Endothelial cell of umbilical vein (primary cell): ENCODE data around the gene VSNL1. TPM values are rescaled to one million over a fixed set of nuclear protein-coding genes. Genes with fewer than 3 reads are reported as not detected.

Experiments used
- BruUV-seq: library from RNA; stranded (reverse); fragments of 400-500 nt; replicated peaks from 2 replicates; lab custom pipeline; 2021; lab: Mats Ljungman, UMichigan
- CTCF ChIA-PET: fragments of 300-600, 350-600 bp; sonication (Branson Sonifier 250); formaldehyde crosslinking; loops from one replicate; lab custom pipeline; 2021; ENCODE audit warnings: antibody characterized with exemption, inconsistent platforms; lab: Charles Lee
- POLR2A ChIA-PET: fragments of 300-600, 350-600 bp; sonication (Branson Sonifier 250); formaldehyde crosslinking; loops from one replicate; lab custom pipeline; 2021; ENCODE audit warnings: antibody characterized with exemption, inconsistent platforms; lab: Charles Lee
- DNase-seq: peaks from one replicate; pipeline ENCODE4 v3.0.0-alpha.2; 2011; ENCODE audit warnings: low read depth, low spot score
- FAIRE-seq: peaks from 2 replicates; lab custom pipeline; 2011; peaks lifted over from hg19 to GRCh38; lab: Jason Lieb, UNC
- H2AFZ ChIP-seq: 2 replicates; pipeline ENCODE4 v1.6.0; 2012; ENCODE audit warnings: low read depth, low read length, control low read depth, inconsistent platforms
- H3K27ac ChIP-seq: 2 replicates; pipeline ENCODE4 v1.5.1; 2011; ENCODE audit warnings: low read depth, mild to moderate bottlenecking, control low read depth, low read length, moderate library complexity; ENCODE audit not compliant: insufficient read depth
- H3K27me3 ChIP-seq, 2 experiments: 2 replicates each; pipeline versions ENCODE4 v1.6.0 to v1.6.1; 2011; ENCODE audit warnings: low read length in 2 of 2, mixed read lengths in 1 of 2; ENCODE audit not compliant: control insufficient read depth in 2 of 2, insufficient read depth in 2 of 2
- H3K36me3 ChIP-seq, 2 experiments: 2 replicates in 1 of 2; 3 replicates in 1 of 2; pipeline ENCODE4 v1.5.1; 2011; ENCODE audit warnings: low read length in 2 of 2, mild to moderate bottlenecking in 1 of 2, moderate library complexity in 1 of 2; ENCODE audit not compliant: control insufficient read depth in 2 of 2, insufficient read depth in 2 of 2; ENCODE audit errors: extremely low read depth in 1 of 2
- H3K4me1 ChIP-seq: 3 replicates; pipeline ENCODE4 v1.5.1; 2011; ENCODE audit warnings: mild to moderate bottlenecking, low read length; ENCODE audit not compliant: control insufficient read depth, insufficient read depth; ENCODE audit errors: extremely low read depth
- H3K4me2 ChIP-seq: 2 replicates; pipeline ENCODE4 v1.6.1; 2011; ENCODE audit warnings: low read length, control low read depth, mixed read lengths; ENCODE audit not compliant: insufficient read depth
- H3K4me3 ChIP-seq, 3 experiments: fragments of 200-600 bp in 1 of 3; sonication (generic), shearing (Covaris generic) in 1 of 3; replicated peaks in 1 of 3; 2 replicates each; pipeline ENCODE4 v1.5.1; 2011 to 2016; ENCODE audit warnings: control low read depth in 3 of 3, low read length in 3 of 3, mild to moderate bottlenecking in 2 of 3, inconsistent platforms in 1 of 3, low read depth in 1 of 3, moderate library complexity in 1 of 3; ENCODE audit not compliant: insufficient read depth in 1 of 3
- H3K79me2 ChIP-seq: 2 replicates; pipeline ENCODE4 v1.6.0; 2012; ENCODE audit warnings: low read length, inconsistent platforms; ENCODE audit not compliant: control insufficient read depth, insufficient read depth
- H3K9ac ChIP-seq: replicated peaks from 2 replicates; pipeline ENCODE3; 2011; ENCODE audit warnings: low read length, control low read depth; ENCODE audit not compliant: insufficient read depth; ENCODE audit errors: extremely low read depth
- H3K9me1 ChIP-seq: replicated peaks from 3 replicates; pipeline ENCODE4 v1.6.0; 2011; ENCODE audit warnings: mild to moderate bottlenecking, low read length; ENCODE audit not compliant: control insufficient read depth, insufficient read depth; ENCODE audit errors: extremely low read depth
- H3K9me3 ChIP-seq: replicated peaks from 2 replicates; pipeline ENCODE4 v1.5.1; 2012; ENCODE audit warnings: low read length, inconsistent platforms; ENCODE audit not compliant: control insufficient read depth, insufficient read depth
- H4K20me1 ChIP-seq: replicated peaks from 2 replicates; pipeline ENCODE3; 2011; ENCODE audit warnings: mild to moderate bottlenecking, low read length; ENCODE audit not compliant: control insufficient read depth, insufficient read depth; ENCODE audit errors: extremely low read depth
- CTCF ChIP-seq, 2 donors: IDR thresholded peaks; 1 replicate in 1 of 2; 2 replicates in 1 of 2; pipeline ENCODE4 v1.5.1; 2011; ENCODE audit warnings: low read length in 2 of 2, mild to moderate bottlenecking in 2 of 2, moderate library complexity in 2 of 2, control low read depth in 1 of 2, inconsistent platforms in 1 of 2, low read depth in 1 of 2; ENCODE audit not compliant: insufficient read depth in 1 of 2; ENCODE audit errors: extremely low read depth in 1 of 2
- EZH2 ChIP-seq: IDR thresholded peaks from 2 replicates; pipeline ENCODE4 v1.6.1; 2012; ENCODE audit warnings: borderline replicate concordance, low read depth, mild to moderate bottlenecking, moderate library complexity, low read length, inconsistent platforms; ENCODE audit not compliant: severe bottlenecking
- FOS ChIP-seq: IDR thresholded peaks from 2 replicates; pipeline ENCODE4 v1.6.1; 2011; ENCODE audit warnings: mild to moderate bottlenecking, low read length, moderate library complexity, borderline replicate concordance; ENCODE audit not compliant: insufficient read depth
- GATA2 ChIP-seq: IDR thresholded peaks from 2 replicates; pipeline ENCODE4 v1.7.0; 2011; ENCODE audit warnings: low read depth, mild to moderate bottlenecking, moderate library complexity, mixed read lengths, low read length; ENCODE audit not compliant: insufficient read length, insufficient read depth
- JUN ChIP-seq: IDR thresholded peaks from 2 replicates; pipeline ENCODE4 v1.6.1; 2011; ENCODE audit warnings: borderline replicate concordance, low read depth; ENCODE audit not compliant: insufficient read length, insufficient read depth
- MAX ChIP-seq: IDR thresholded peaks from 2 replicates; pipeline ENCODE4 v1.6.1; 2011; ENCODE audit not compliant: insufficient read depth, insufficient read length
- MYC ChIP-seq: IDR thresholded peaks from one replicate; pipeline ENCODE4 v1.6.1; 2011; ENCODE audit warnings: mild to moderate bottlenecking, low read depth, low read length
- POLR2A ChIP-seq: IDR thresholded peaks from 2 replicates; pipeline ENCODE4 v1.6.1; 2012; ENCODE audit warnings: low read depth, mild to moderate bottlenecking, control low read depth, low read length
- POLR2AphosphoS5 ChIP-seq: IDR thresholded peaks from 2 replicates; pipeline ENCODE4 v1.6.1; 2012; ENCODE audit warnings: low read depth, mild to moderate bottlenecking, control low read depth, low read length, moderate library complexity; ENCODE audit not compliant: insufficient read depth
- dilution Hi-C: fragments of 300-500 bp; cut with MboI; formaldehyde crosslinking; loops from one replicate; pipeline ENCODE4 v1.15.0; 2019; ENCODE audit warnings: low sequenced_read_pairs; ENCODE audit not compliant: extremely low pct_ligation_motif_present
- intact Hi-C: fragments of 100-400 bp; cut with micrococcal nuclease; formaldehyde crosslinking; loops from one replicate; pipeline ENCODE4 v1.10.0; 2022
- polyA plus RNA-seq, 4 experiments: library from polyadenylated mRNA; depleted of rRNA in 3 of 4; stranded (reverse) in 3 of 4; unstranded in 1 of 4; fragments of >200 nt; gene quantifications; 2 replicates each; pipeline versions ENCODE4 v1.2.1 to v1.2.3, GENCODE V29; 2011 to 2012; ENCODE audit warnings: missing spikeins in 1 of 4
- total RNA-seq: library from RNA; stranded (reverse); gene quantifications from 2 replicates; pipeline ENCODE4 v1.2.3, GENCODE V29; 2021

VSNL1 gene
- total and polyA plus RNA-seq, 2 donors (not counting 3 experiments of a cell fraction or from before 2014, with no cell fraction given): not detected

- intact Hi-C loops (loop anchor here (2.0 kb wide), 1 partner anchor 15 kb away; no protein-coding TSS in a partner anchor), dilution Hi-C loops (no loop called here)
- no peaks in the 10 kb centered on the region for H3K36me3 ChIP-seq
- DNase-seq (no peak), FAIRE-seq (no peak)
- H3K9me1 ChIP-seq: no peaks in the 10 kb centered on the region
- H4K20me1 ChIP-seq: no peaks in the 10 kb centered on the region
- CTCF ChIA-PET: no interaction called here
- no peak overlapping the region for H2AFZ ChIP-seq
- no peak overlapping the region for H3K27ac ChIP-seq
- BruUV-seq: no TSS peak
- H3K4me1 ChIP-seq: peaks cover 2% of the 10 kb centered on the region
- H3K79me2 ChIP-seq: no peaks in the 10 kb centered on the region
- no peaks in the 10 kb centered on the region for H3K9me3 ChIP-seq
- H3K4me2 ChIP-seq: no peak overlapping the region
- H3K4me3 ChIP-seq: no peak overlapping the region
- POLR2A ChIA-PET: no interaction called here
- TF ChIP-seq POLR2AphosphoS5: no peak
- no peak for TF ChIP-seq FOS
- TF ChIP-seq MAX: no peak
- TF ChIP-seq POLR2A: no peak
- TF ChIP-seq EZH2: no peak
- TF ChIP-seq CTCF (IDR thresholded peaks at IDR 0.05; ENCODE audit: extremely low read depth in 1 of 2, insufficient read depth in 1 of 2, low read depth in 1 of 2, low read length in 2 of 2): no peak
- TF ChIP-seq GATA2: no peak
- no peak for TF ChIP-seq MYC
- no peak for TF ChIP-seq JUN
- H3K9ac ChIP-seq: no peak overlapping the region
- H3K27me3 ChIP-seq: peaks cover 0 to 47% of the 10 kb centered on the region in 2 experiments
These were observed 21.0 kb upstream of the VSNL1 start for GRCh38 chr2:17519486-17519885.
